SW 1271 (cell line): ENCODE data around the gene RASSF3.
A peak's percentile ranks its signal among the peaks of the same experiment; 100 is the strongest.
"Not testable (repeated sequence)": the region's sequence is repeated elsewhere in the genome, so short reads cannot be mapped to it uniquely, and the experiment has no call there.

Experiments used
- DNase-seq, 2 experiments: peaks; one replicate each; lab custom pipeline; 2025; lab: John Stamatoyannopoulos, UW

Gene RASSF3

GRCh38 chr12:64633940-64634337, 23.6 kb downstream of the RASSF3 start:
- DNase-seq, result peak in 1 of 2 experiments; percentile 57

- no peak for DNase-seq
Observed at GRCh38 chr12:64634508-64635092, 24.3 kb downstream of the RASSF3 start.

- no peak for DNase-seq
Observed at GRCh38 chr12:64635356-64635998, 25.2 kb downstream of the RASSF3 start.

- DNase-seq, result no peak
Observed at GRCh38 chr12:64636856-64637255, 26.6 kb downstream of the RASSF3 start.

- DNase-seq, result no peak
Observed at GRCh38 chr12:64639466-64639865, 29.2 kb downstream of the RASSF3 start.

GRCh38 chr12:64646318-64646717, 36.0 kb downstream of the RASSF3 start:
- no peak for DNase-seq

GRCh38 chr12:64649487-64649886, 39.2 kb downstream of the RASSF3 start:
- no peak for DNase-seq

GRCh38 chr12:64650762-64651161, 40.5 kb downstream of the RASSF3 start:
- no peak for DNase-seq

- DNase-seq, result no peak
Observed at GRCh38 chr12:64652346-64652745, 42.1 kb downstream of the RASSF3 start.

- no peak for DNase-seq
Observed at GRCh38 chr12:64653123-64653522, 42.8 kb downstream of the RASSF3 start.

- not testable (repeated sequence) for DNase-seq
Observed at GRCh38 chr12:64653907-64654306, 43.6 kb downstream of the RASSF3 start.

GRCh38 chr12:64655141-64655540, 44.8 kb downstream of the RASSF3 start:
- DNase-seq, result no peak

- no peak for DNase-seq
Observed at GRCh38 chr12:64656429-64656828, 46.1 kb downstream of the RASSF3 start.

- no peak for DNase-seq
Observed at GRCh38 chr12:64658892-64659481, 48.7 kb downstream of the RASSF3 start.

GRCh38 chr12:64660237-64661018, 50.1 kb downstream of the RASSF3 start:
- DNase-seq, result no peak

- no peak for DNase-seq
Observed at GRCh38 chr12:64663015-64663414, 52.7 kb downstream of the RASSF3 start.

GRCh38 chr12:64665514-64665913, 55.2 kb downstream of the RASSF3 start:
- DNase-seq, result no peak

- no peak for DNase-seq
Observed at GRCh38 chr12:64666054-64666914, 56.0 kb downstream of the RASSF3 start.

- no peak for DNase-seq
Observed at GRCh38 chr12:64667793-64668192, 57.5 kb downstream of the RASSF3 start.

- DNase-seq, result peak in 1 of 2 experiments; percentile 45
Observed at GRCh38 chr12:64669270-64669842, 59.1 kb downstream of the RASSF3 start.

- DNase-seq, result no peak
Observed at GRCh38 chr12:64670019-64670418, 59.7 kb downstream of the RASSF3 start.
